Neural progenitor cell (in vitro differentiated cells): Measurements from ENCODE around the gene RAD23B. TPM values are rescaled to one million over a fixed set of nuclear protein-coding genes. Genes with fewer than 3 reads are reported as not detected.

Source experiments
- DNase-seq: peaks from one replicate; pipeline ENCODE4 v3.0.0-alpha.2; 2016; ENCODE audit warnings: low spot score
- H2AFZ ChIP-seq: fragments of 200-600 bp; sonication (generic); replicated peaks from 2 replicates; pipeline ENCODE4 v1.6.1; 2016; ENCODE audit warnings: antibody characterized with exemption
- H3F3A ChIP-seq: fragments of 200-600 bp; sonication (generic); 2 replicates; pipeline ENCODE4 v1.6.1; 2016; ENCODE audit warnings: antibody characterized with exemption, low read depth
- H3K27ac ChIP-seq: fragments of 200-600 bp; sonication (generic); 2 replicates; pipeline ENCODE4 v1.5.1; 2016; ENCODE audit warnings: mild to moderate bottlenecking
- H3K27me3 ChIP-seq: fragments of 200-600 bp; sonication (generic); 2 replicates; pipeline ENCODE4 v1.6.1; 2016; ENCODE audit warnings: mild to moderate bottlenecking, moderate library complexity
- H3K36me3 ChIP-seq: fragments of 200-600 bp; sonication (generic); 2 replicates; pipeline ENCODE4 v1.5.1; 2016
- H3K4me1 ChIP-seq: fragments of 200-600 bp; sonication (generic); 2 replicates; pipeline ENCODE4 v1.6.1; 2016; ENCODE audit warnings: mixed run types
- H3K4me2 ChIP-seq: fragments of 200-600 bp; sonication (generic); 2 replicates; pipeline ENCODE4 v1.6.1; 2016
- H3K4me3 ChIP-seq: fragments of 200-600 bp; sonication (generic); 2 replicates; pipeline ENCODE4 v1.5.1; 2016
- H3K79me2 ChIP-seq: fragments of 200-600 bp; sonication (generic); 2 replicates; pipeline ENCODE4 v1.6.1; 2016; ENCODE audit warnings: low read depth
- H3K9ac ChIP-seq: fragments of 200-600 bp; sonication (generic); 2 replicates; pipeline ENCODE4 v1.6.1; 2016
- H3K9me3 ChIP-seq: fragments of 200-600 bp; sonication (generic); 2 replicates; pipeline ENCODE4 v1.5.1; 2016; ENCODE audit warnings: low read depth
- H4K20me1 ChIP-seq: fragments of 200-600 bp; sonication (generic); 2 replicates; pipeline ENCODE4 v1.6.1; 2016; ENCODE audit warnings: low read depth
- H3K27ac Mint-ChIP-seq: 3 replicates; pipeline ENCODE4 v1.8.0; 2021; ENCODE audit warnings: mixed read lengths
- H3K27me3 Mint-ChIP-seq: 2 replicates; pipeline ENCODE4 v1.8.0; 2022; ENCODE audit warnings: low read depth, mild to moderate bottlenecking, inconsistent platforms, moderate library complexity, mixed read lengths; ENCODE audit not compliant: insufficient read depth
- H3K36me3 Mint-ChIP-seq: 3 replicates; pipeline ENCODE4 v1.8.0; 2021; ENCODE audit warnings: mixed read lengths
- H3K4me1 Mint-ChIP-seq: 3 replicates; pipeline ENCODE4 v1.8.0; 2021; ENCODE audit warnings: mixed read lengths
- H3K4me3 Mint-ChIP-seq: 3 replicates; pipeline ENCODE4 v1.8.0; 2021; ENCODE audit warnings: mild to moderate bottlenecking, moderate library complexity, mixed read lengths
- H3K9me3 Mint-ChIP-seq: 3 replicates; pipeline ENCODE4 v1.8.0; 2020; ENCODE audit warnings: mixed read lengths
- CTCF ChIP-seq: fragments of 200-600 bp; sonication (generic); IDR thresholded peaks from 2 replicates; pipeline ENCODE4 v1.5.1; 2017; ENCODE audit warnings: antibody characterized with exemption, mild to moderate bottlenecking
- EZH2 ChIP-seq: fragments of 200-600 bp; sonication (generic); IDR thresholded peaks from 2 replicates; pipeline ENCODE4 v1.6.1; 2017; ENCODE audit warnings: antibody characterized with exemption, mild to moderate bottlenecking, moderate library complexity
- EZH2phosphoT487 ChIP-seq: fragments of 200-600 bp; sonication (generic); IDR thresholded peaks from 2 replicates; pipeline ENCODE4 v1.6.1; 2017; ENCODE audit warnings: antibody characterized with exemption
- total RNA-seq: library from RNA; depleted of rRNA; stranded (reverse); fragments of >200 nt; gene quantifications from 2 replicates; pipeline ENCODE4 v1.2.3, GENCODE V29; 2015; ENCODE audit warnings: low replicate concordance

RAD23B gene
- total RNA-seq, 1 donor from 2014 or later = 178 TPM

DNA sequence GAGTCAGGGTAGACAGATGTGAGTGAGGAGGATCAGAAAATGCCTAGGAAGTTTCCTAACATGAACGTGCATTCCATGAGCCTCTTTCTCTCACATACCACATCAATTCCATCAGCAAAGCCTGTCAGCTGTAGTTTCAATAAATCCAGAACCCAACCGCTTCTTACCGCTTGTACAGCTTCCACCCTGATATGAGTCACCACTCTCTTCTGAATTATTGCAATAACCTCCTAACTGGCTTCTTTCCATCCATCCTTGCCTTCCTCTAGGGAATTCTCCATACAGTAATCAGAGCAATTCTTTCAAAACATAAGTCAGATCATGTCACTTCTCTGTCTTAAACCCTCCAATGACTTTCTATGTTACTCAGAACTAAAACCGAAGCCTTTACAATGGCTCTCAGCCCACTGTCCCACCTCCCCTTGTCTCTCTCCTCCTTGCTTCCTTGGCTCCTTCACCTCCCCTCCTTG is 8.1 kb upstream of the RAD23B start:
- Mint-ChIP-seq H3K4me1 (no peaks in the 10 kb centered on the region), H3K9me3 (no peaks in the 10 kb centered on the region), H3K4me3 (no peak overlapping the region), H3K36me3 (no peaks in the 10 kb centered on the region), H3K27ac (no peak overlapping the region), H3K27me3 (peaks cover 5% of the 10 kb centered on the region)
- Histone ChIP-seq H4K20me1 (no peaks in the 10 kb centered on the region), H3F3A (no peaks in the 10 kb centered on the region), H3K4me2 (no peak overlapping the region), H3K27ac (no peak overlapping the region), H3K79me2 (no peaks in the 10 kb centered on the region), H3K36me3 (no peaks in the 10 kb centered on the region), H3K4me1 (no peaks in the 10 kb centered on the region), H3K9me3 (no peaks in the 10 kb centered on the region), H3K27me3 (no peaks in the 10 kb centered on the region), H3K9ac (no peak overlapping the region), H3K4me3 (no peak overlapping the region), H2AFZ (no peak overlapping the region)
- DNase-seq = no peak
- no peak for TF ChIP-seq CTCF
- TF ChIP-seq EZH2phosphoT487 = no peak
- TF ChIP-seq EZH2 = no peak

GRCh38 chr9:107275530-107275929 is 7.5 kb upstream of the RAD23B start:
- no peak overlapping the region for H2AFZ ChIP-seq
- no peaks in the 10 kb centered on the region for H3K36me3 ChIP-seq
- Mint-ChIP-seq H3K27ac (no peak overlapping the region), H3K36me3 (no peaks in the 10 kb centered on the region), H3K9me3 (no peaks in the 10 kb centered on the region), H3K27me3 (peaks cover 5% of the 10 kb centered on the region), H3K4me3 (no peak overlapping the region), H3K4me1 (no peaks in the 10 kb centered on the region)
- no peaks in the 10 kb centered on the region for H3K9me3 ChIP-seq
- H3K27ac ChIP-seq = no peak overlapping the region
- TF ChIP-seq EZH2phosphoT487 = no peak
- TF ChIP-seq CTCF = no peak
- TF ChIP-seq EZH2 = no peak
- H3K4me3 ChIP-seq = no peak overlapping the region
- no peaks in the 10 kb centered on the region for H3K79me2 ChIP-seq
- no peaks in the 10 kb centered on the region for H3K27me3 ChIP-seq
- H3K9ac ChIP-seq = no peak overlapping the region
- no peaks in the 10 kb centered on the region for H3K4me1 ChIP-seq
- DNase-seq = no peak
- H3K4me2 ChIP-seq = no peak overlapping the region
- H4K20me1 ChIP-seq = no peaks in the 10 kb centered on the region
- H3F3A ChIP-seq = no peaks in the 10 kb centered on the region

DNA sequence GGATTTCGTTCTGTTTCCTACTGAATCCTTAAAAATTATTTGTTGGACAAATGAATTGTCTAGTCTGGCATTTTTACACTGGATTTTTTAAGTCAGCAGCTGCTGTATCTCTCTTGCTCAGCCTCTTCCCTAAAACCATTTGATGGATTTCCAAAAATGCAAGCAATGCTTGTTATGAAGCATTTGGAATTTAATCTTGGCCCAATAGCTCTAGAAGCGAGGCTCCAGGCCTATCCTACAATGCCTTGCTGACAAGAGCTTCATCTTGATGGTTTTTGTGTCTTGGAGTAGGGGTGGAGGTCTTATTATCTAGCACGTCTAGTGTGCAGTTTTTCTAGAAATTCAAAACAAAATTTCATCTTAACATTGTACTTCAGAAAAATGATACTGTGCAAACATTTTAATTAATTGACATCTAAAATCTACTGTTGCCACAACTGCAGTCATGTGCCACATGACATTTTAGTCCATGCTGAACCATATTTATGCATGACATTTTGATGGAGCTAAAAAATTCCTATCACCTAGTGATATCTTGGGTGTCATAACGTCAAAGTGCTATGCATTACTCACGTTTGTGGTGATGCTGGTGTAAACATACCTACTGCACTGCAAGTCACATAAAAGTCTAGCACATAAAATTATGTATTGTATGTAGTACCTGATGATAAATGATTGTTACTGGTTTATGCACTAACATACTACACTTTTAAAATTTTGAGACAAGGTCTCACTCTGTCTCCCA is 5.9 kb upstream of the RAD23B start:
- H2AFZ ChIP-seq = no peak overlapping the region
- no peaks in the 10 kb centered on the region for H3F3A ChIP-seq
- no peaks in the 10 kb centered on the region for H4K20me1 ChIP-seq
- no peak overlapping the region for H3K27ac ChIP-seq
- Mint-ChIP-seq H3K27ac (no peak overlapping the region), H3K4me3 (no peak overlapping the region), H3K9me3 (no peaks in the 10 kb centered on the region), H3K36me3 (no peaks in the 10 kb centered on the region), H3K4me1 (peaks cover 4% of the 10 kb centered on the region), H3K27me3 (peaks cover 8% of the 10 kb centered on the region)
- H3K4me3 ChIP-seq = no peak overlapping the region
- H3K36me3 ChIP-seq = no peaks in the 10 kb centered on the region
- no peaks in the 10 kb centered on the region for H3K27me3 ChIP-seq
- no peaks in the 10 kb centered on the region for H3K4me1 ChIP-seq
- TF ChIP-seq EZH2 = no peak
- TF ChIP-seq CTCF = no peak
- no peak for TF ChIP-seq EZH2phosphoT487
- DNase-seq = no peak
- H3K9ac ChIP-seq = no peak overlapping the region
- H3K4me2 ChIP-seq = no peak overlapping the region
- no peaks in the 10 kb centered on the region for H3K9me3 ChIP-seq
- peaks cover 2% of the 10 kb centered on the region for H3K79me2 ChIP-seq
